Panc1 (cell line): ENCODE measurements around the gene CREB3L2. TPM values are rescaled to one million over a fixed set of nuclear protein-coding genes. Genes with fewer than 3 reads are reported as not detected.
A peak's percentile ranks its signal among the peaks of the same experiment; 100 is the strongest.

Source experiments
- ATAC-seq: fragments of 200-7000 bp; cut with Tn5 transposase; 2 replicates; pipeline ENCODE4 v1.9.1; 2020; ENCODE audit warnings: mild to moderate bottlenecking, moderate library complexity
- BruUV-seq: library from RNA; stranded (reverse); fragments of 400-500 nt; replicated peaks from 2 replicates; lab custom pipeline; 2021; lab: Mats Ljungman, UMichigan
- CTCF ChIA-PET: fragments of 300-600 bp; sonication (Branson Sonifier 250); formaldehyde crosslinking; loops from one replicate; lab custom pipeline; 2022; ENCODE audit warnings: antibody characterized with exemption; lab: Charles Lee
- POLR2A ChIA-PET: fragments of 300-600 bp; sonication (Branson Sonifier 250); formaldehyde crosslinking; loops from one replicate; lab custom pipeline; 2022; ENCODE audit warnings: antibody characterized with exemption; lab: Charles Lee
- DNase-seq: peaks from one replicate; pipeline ENCODE4 v3.0.0-alpha.2; 2010; ENCODE audit warnings: low read depth, low spot score
- H3K27ac ChIP-seq: 2 replicates; pipeline ENCODE4 v1.5.1; 2011; ENCODE audit warnings: mild to moderate bottlenecking, low read length, inconsistent platforms
- H3K27me3 ChIP-seq: fragments of 200-500 bp; sonication (Bioruptor generic); 2 replicates; pipeline ENCODE4 v1.6.0; 2014; ENCODE audit warnings: low read length, inconsistent platforms; ENCODE audit not compliant: control insufficient read depth, insufficient read depth
- H3K36me3 ChIP-seq: fragments of 200-500 bp; sonication (Bioruptor generic); 2 replicates; pipeline ENCODE4 v1.5.1; 2014; ENCODE audit warnings: inconsistent platforms, mild to moderate bottlenecking, low read length, moderate library complexity; ENCODE audit not compliant: control insufficient read depth, insufficient read depth
- H3K4me1 ChIP-seq: 2 replicates; pipeline ENCODE4 v1.5.1; 2011; ENCODE audit warnings: inconsistent platforms, mild to moderate bottlenecking, low read length, moderate library complexity; ENCODE audit not compliant: control insufficient read depth, insufficient read depth
- H3K4me3 ChIP-seq, 2 experiments: 2 replicates each; pipeline ENCODE4 v1.5.1; 2011 to 2012; ENCODE audit warnings: low read depth in 2 of 2, low read length in 2 of 2, mild to moderate bottlenecking in 2 of 2, inconsistent platforms in 1 of 2, moderate library complexity in 1 of 2
- H3K9me3 ChIP-seq: fragments of 200-500 bp; sonication (Bioruptor generic); 2 replicates; pipeline ENCODE4 v1.5.1; 2014; ENCODE audit warnings: low read depth, mild to moderate bottlenecking, inconsistent platforms, low read length, moderate library complexity; ENCODE audit not compliant: control insufficient read depth, insufficient read depth
- POLR2AphosphoS5 ChIP-seq: IDR thresholded peaks from 2 replicates; pipeline ENCODE4 v1.6.1; 2012; ENCODE audit warnings: mild to moderate bottlenecking, low read depth, low read length, moderate library complexity
- SIN3A ChIP-seq: IDR thresholded peaks from 2 replicates; pipeline ENCODE4 v1.6.1; 2012; ENCODE audit warnings: low read depth, mild to moderate bottlenecking, low read length, moderate library complexity, borderline replicate concordance; ENCODE audit not compliant: insufficient read depth
- TCF7L2 ChIP-seq: IDR thresholded peaks from 2 replicates; pipeline ENCODE4 v1.6.1; 2011; ENCODE audit warnings: mild to moderate bottlenecking, low read depth, low read length, inconsistent platforms
- in situ Hi-C: cut with HindIII; loops from 2 replicates; pipeline ENCODE4 v1.10.0; 2016; ENCODE audit warnings: low sequenced_read_pairs, low pct_unique_long_range_greater_than_20kb
- intact Hi-C: fragments of 100-400 bp; cut with micrococcal nuclease; formaldehyde crosslinking; loops from one replicate; pipeline ENCODE4 v1.10.0; 2022; ENCODE audit not compliant: unreplicated experiment
- total RNA-seq: library from RNA; stranded (reverse); gene quantifications from one replicate; pipeline ENCODE4 v1.2.1, GENCODE V29; 2021; ENCODE audit not compliant: unreplicated experiment
- TF ChIP-seq, protein P1 (sequence below), 2 experiments: IDR thresholded peaks; 2 replicates each; pipeline ENCODE4 v1.6.1; 2011 to 2012; ENCODE audit warnings: low read depth in 2 of 2, control low read depth in 1 of 2, low read length in 1 of 2, mild to moderate bottlenecking in 1 of 2, moderate library complexity in 1 of 2; ENCODE audit not compliant: insufficient read depth in 1 of 2
- TF ChIP-seq, protein P2 (sequence below): fragments of 450-650 bp; IDR thresholded peaks from 2 replicates; pipeline ENCODE4 v1.5.1; 2017; ENCODE audit warnings: mild to moderate bottlenecking

Gene CREB3L2
- total RNA-seq, 1 experiment from 2014 or later, result 22.7 TPM

DNA sequence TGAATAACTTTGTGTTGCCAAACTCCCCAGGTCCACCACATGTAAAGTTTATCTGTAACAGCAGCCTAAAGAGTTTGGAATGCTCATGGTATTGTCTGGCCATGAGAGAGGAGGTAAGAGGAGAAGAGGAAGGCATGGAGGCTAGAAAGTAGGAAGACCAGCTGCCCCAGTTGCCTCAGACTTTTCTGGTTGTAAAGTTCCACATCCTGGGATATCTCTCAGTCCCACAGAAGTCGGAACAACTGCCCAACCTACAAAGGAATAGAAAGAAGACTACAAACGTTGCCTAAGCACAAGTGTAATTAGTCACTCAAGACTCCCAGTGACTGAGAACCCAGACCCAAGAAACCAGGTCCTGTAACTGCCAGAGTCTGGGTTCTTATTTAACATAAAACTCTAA, 47.3 kb downstream of the CREB3L2 start:
- Histone ChIP-seq H3K9me3 (no peaks in the 10 kb centered on the region), H3K4me3 (no peak overlapping the region), H3K4me1 (peaks cover 19% of the 10 kb centered on the region), H3K27ac (no peak overlapping the region), H3K36me3 (no peaks in the 10 kb centered on the region), H3K27me3 (no peaks in the 10 kb centered on the region)
- in situ Hi-C loops (no loop called here), intact Hi-C loops (no loop called here)
- DNase-seq (no peak), ATAC-seq (0 out of 2 replicates have a peak, but pooled peaks have one; percentile 11)
- no TSS peak for BruUV-seq
- ChIA-PET POLR2A (no interaction called here), CTCF (no interaction called here)
- no peak for TF ChIP-seq POLR2AphosphoS5
- TF ChIP-seq SIN3A, result no peak
- TF ChIP-seq, protein P1, sequence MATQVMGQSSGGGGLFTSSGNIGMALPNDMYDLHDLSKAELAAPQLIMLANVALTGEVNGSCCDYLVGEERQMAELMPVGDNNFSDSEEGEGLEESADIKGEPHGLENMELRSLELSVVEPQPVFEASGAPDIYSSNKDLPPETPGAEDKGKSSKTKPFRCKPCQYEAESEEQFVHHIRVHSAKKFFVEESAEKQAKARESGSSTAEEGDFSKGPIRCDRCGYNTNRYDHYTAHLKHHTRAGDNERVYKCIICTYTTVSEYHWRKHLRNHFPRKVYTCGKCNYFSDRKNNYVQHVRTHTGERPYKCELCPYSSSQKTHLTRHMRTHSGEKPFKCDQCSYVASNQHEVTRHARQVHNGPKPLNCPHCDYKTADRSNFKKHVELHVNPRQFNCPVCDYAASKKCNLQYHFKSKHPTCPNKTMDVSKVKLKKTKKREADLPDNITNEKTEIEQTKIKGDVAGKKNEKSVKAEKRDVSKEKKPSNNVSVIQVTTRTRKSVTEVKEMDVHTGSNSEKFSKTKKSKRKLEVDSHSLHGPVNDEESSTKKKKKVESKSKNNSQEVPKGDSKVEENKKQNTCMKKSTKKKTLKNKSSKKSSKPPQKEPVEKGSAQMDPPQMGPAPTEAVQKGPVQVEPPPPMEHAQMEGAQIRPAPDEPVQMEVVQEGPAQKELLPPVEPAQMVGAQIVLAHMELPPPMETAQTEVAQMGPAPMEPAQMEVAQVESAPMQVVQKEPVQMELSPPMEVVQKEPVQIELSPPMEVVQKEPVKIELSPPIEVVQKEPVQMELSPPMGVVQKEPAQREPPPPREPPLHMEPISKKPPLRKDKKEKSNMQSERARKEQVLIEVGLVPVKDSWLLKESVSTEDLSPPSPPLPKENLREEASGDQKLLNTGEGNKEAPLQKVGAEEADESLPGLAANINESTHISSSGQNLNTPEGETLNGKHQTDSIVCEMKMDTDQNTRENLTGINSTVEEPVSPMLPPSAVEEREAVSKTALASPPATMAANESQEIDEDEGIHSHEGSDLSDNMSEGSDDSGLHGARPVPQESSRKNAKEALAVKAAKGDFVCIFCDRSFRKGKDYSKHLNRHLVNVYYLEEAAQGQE (IDR thresholded peaks at IDR 0.05; ENCODE audit: insufficient read depth in 1 of 2, low read depth in 2 of 2, low read length in 1 of 2), result no peak
- TF ChIP-seq TCF7L2, result no peak
- TF ChIP-seq, protein P2, sequence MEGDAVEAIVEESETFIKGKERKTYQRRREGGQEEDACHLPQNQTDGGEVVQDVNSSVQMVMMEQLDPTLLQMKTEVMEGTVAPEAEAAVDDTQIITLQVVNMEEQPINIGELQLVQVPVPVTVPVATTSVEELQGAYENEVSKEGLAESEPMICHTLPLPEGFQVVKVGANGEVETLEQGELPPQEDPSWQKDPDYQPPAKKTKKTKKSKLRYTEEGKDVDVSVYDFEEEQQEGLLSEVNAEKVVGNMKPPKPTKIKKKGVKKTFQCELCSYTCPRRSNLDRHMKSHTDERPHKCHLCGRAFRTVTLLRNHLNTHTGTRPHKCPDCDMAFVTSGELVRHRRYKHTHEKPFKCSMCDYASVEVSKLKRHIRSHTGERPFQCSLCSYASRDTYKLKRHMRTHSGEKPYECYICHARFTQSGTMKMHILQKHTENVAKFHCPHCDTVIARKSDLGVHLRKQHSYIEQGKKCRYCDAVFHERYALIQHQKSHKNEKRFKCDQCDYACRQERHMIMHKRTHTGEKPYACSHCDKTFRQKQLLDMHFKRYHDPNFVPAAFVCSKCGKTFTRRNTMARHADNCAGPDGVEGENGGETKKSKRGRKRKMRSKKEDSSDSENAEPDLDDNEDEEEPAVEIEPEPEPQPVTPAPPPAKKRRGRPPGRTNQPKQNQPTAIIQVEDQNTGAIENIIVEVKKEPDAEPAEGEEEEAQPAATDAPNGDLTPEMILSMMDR, result no peak

GRCh38 chr7:137953665-137954470, 48.0 kb downstream of the CREB3L2 start:
- in situ Hi-C loops, result no loop called here
- ChIA-PET POLR2A (no interaction called here), CTCF (interaction anchor here (1.4 kb wide), 1 partner anchor 48 kb away, joined by 3 read pairs; the partner anchor contains the start of gene CREB3L2)
- ATAC-seq, result peak; percentile 87
- Histone ChIP-seq H3K9me3 (no peaks in the 10 kb centered on the region), H3K4me3 (no peak overlapping the region), H3K27me3 (no peaks in the 10 kb centered on the region), H3K27ac (no peak overlapping the region; the same call in 1 of the 2 replicates), H3K36me3 (no peaks in the 10 kb centered on the region), H3K4me1 (peaks cover 19% of the 10 kb centered on the region)
- intact Hi-C loops, result no loop called here
- DNase-seq, result peak; percentile 78
- no TSS peak for BruUV-seq
- TF ChIP-seq, protein P2, result no peak
- TF ChIP-seq TCF7L2, result 0 out of 2 replicates have a peak, but pooled peaks have one; percentile 16
